Measurements from ENCODE around the gene GARNL3. TPM values are rescaled to one million over a fixed set of nuclear protein-coding genes. Genes with fewer than 3 reads are reported as not detected.

GARNL3 gene
- total RNA-seq, 1 donor from 2014 or later: 19.7 TPM

GRCh38 chr9:127370147-127370579, 105.6 kb downstream of the GARNL3 start:
- H3K27me3 Mint-ChIP-seq: peaks cover 4% of the 10 kb centered on the region
- H3K9me3 Mint-ChIP-seq: no peaks in the 10 kb centered on the region
- no peak for TF ChIP-seq CTCF (conservative IDR thresholded peaks at IDR 0.05)
- DNase-seq (ENCODE audit: extremely low spot score, unreplicated experiment): no peak
- H3K4me3 Mint-ChIP-seq: no peak overlapping the region
- H3K36me3 Mint-ChIP-seq: peaks cover 3% of the 10 kb centered on the region
- no peaks in the 10 kb centered on the region for H3K4me1 Mint-ChIP-seq (ENCODE audit: unreplicated experiment)
- no peak overlapping the region for H3K27ac Mint-ChIP-seq

- Mint-ChIP-seq H3K4me1 (ENCODE audit: unreplicated experiment) (no peaks in the 10 kb centered on the region), H3K9me3 (no peaks in the 10 kb centered on the region), H3K27me3 (peaks cover 4% of the 10 kb centered on the region), H3K4me3 (no peak overlapping the region), H3K27ac (no peak overlapping the region), H3K36me3 (peaks cover 3% of the 10 kb centered on the region)
- DNase-seq (ENCODE audit: extremely low spot score, unreplicated experiment): no peak
- no peak for TF ChIP-seq CTCF (conservative IDR thresholded peaks at IDR 0.05)
These were observed 106.4 kb downstream of the GARNL3 start for GRCh38 chr9:127370672-127371648.

- H3K36me3 Mint-ChIP-seq: peaks cover 3% of the 10 kb centered on the region
- no peaks in the 10 kb centered on the region for H3K9me3 Mint-ChIP-seq
- H3K4me1 Mint-ChIP-seq (ENCODE audit: unreplicated experiment): no peaks in the 10 kb centered on the region
- no peak for DNase-seq (ENCODE audit: extremely low spot score, unreplicated experiment)
- H3K27ac Mint-ChIP-seq: no peak overlapping the region
- TF ChIP-seq CTCF (conservative IDR thresholded peaks at IDR 0.05): no peak
- H3K27me3 Mint-ChIP-seq: no peaks in the 10 kb centered on the region
- no peak overlapping the region for H3K4me3 Mint-ChIP-seq
These were observed 115.9 kb downstream of the GARNL3 start for GRCh38 chr9:127380479-127380878.

- no peak for DNase-seq (ENCODE audit: extremely low spot score, unreplicated experiment)
These were observed 118.0 kb downstream of the GARNL3 start for GRCh38 chr9:127382541-127382940.

GRCh38 chr9:127384016-127384730, 119.6 kb downstream of the GARNL3 start:
- Mint-ChIP-seq H3K27me3 (no peaks in the 10 kb centered on the region), H3K4me1 (ENCODE audit: unreplicated experiment) (peaks cover 13% of the 10 kb centered on the region), H3K9me3 (no peaks in the 10 kb centered on the region), H3K4me3 (no peak overlapping the region), H3K36me3 (peaks cover 3% of the 10 kb centered on the region), H3K27ac (no peak overlapping the region)
- TF ChIP-seq CTCF (conservative IDR thresholded peaks at IDR 0.05): no peak
- DNase-seq (ENCODE audit: extremely low spot score, unreplicated experiment): no peak

More at GRCh38 chr9:127382541-127382940, 118.0 kb downstream of the GARNL3 start:
- TF ChIP-seq CTCF (conservative IDR thresholded peaks at IDR 0.05): no peak
- no peaks in the 10 kb centered on the region for H3K27me3 Mint-ChIP-seq
- no peak overlapping the region for H3K4me3 Mint-ChIP-seq
- no peak overlapping the region for H3K27ac Mint-ChIP-seq
- peaks cover 3% of the 10 kb centered on the region for H3K36me3 Mint-ChIP-seq
- no peaks in the 10 kb centered on the region for H3K4me1 Mint-ChIP-seq (ENCODE audit: unreplicated experiment)
- no peaks in the 10 kb centered on the region for H3K9me3 Mint-ChIP-seq

Measured in type B pancreatic cell (in vitro differentiated cells).